Endodermal cell (in vitro differentiated cells): ENCODE data around the gene IFT27. TPM values are rescaled to one million over a fixed set of nuclear protein-coding genes. Genes with fewer than 3 reads are reported as not detected.

Experiments
- DNase-seq: peaks from one replicate; pipeline ENCODE4 v3.0.0-alpha.2; 2017
- H3K27ac ChIP-seq: 2 replicates; pipeline ENCODE4 v1.5.1; 2013; ENCODE audit warnings: mild to moderate bottlenecking, low read depth, low read length, moderate library complexity
- H3K27me3 ChIP-seq: 2 replicates; pipeline ENCODE4 v1.6.1; 2013; ENCODE audit warnings: mild to moderate bottlenecking, low read length, moderate library complexity; ENCODE audit not compliant: insufficient read depth, control insufficient read depth, poor library complexity, severe bottlenecking
- H3K36me3 ChIP-seq: 2 replicates; pipeline ENCODE4 v1.7.0; 2013; ENCODE audit warnings: mild to moderate bottlenecking, low read length, moderate library complexity; ENCODE audit not compliant: control insufficient read depth, insufficient read depth
- H3K4me1 ChIP-seq: one replicate; pipeline ENCODE4 v1.7.0; 2013; ENCODE audit warnings: low read length; ENCODE audit not compliant: control insufficient read depth, insufficient read depth
- H3K4me3 ChIP-seq: 2 replicates; pipeline ENCODE4 v1.5.1; 2013; ENCODE audit warnings: mild to moderate bottlenecking, low read length, moderate library complexity
- H3K9ac ChIP-seq: 2 replicates; pipeline ENCODE4 v1.6.1; 2013; ENCODE audit warnings: mild to moderate bottlenecking, low read length, moderate library complexity; ENCODE audit not compliant: poor library complexity, severe bottlenecking; ENCODE audit errors: extremely low read depth
- H3K9me3 ChIP-seq: 2 replicates; pipeline ENCODE4 v1.6.1; 2013; ENCODE audit warnings: mild to moderate bottlenecking, low read length, moderate library complexity; ENCODE audit not compliant: control insufficient read depth
- H3K27ac Mint-ChIP-seq: 2 replicates; pipeline ENCODE4 v1.8.0; 2020; ENCODE audit warnings: mixed read lengths
- H3K27me3 Mint-ChIP-seq: 2 replicates; pipeline ENCODE4 v1.8.0; 2021; ENCODE audit warnings: mild to moderate bottlenecking, mixed read lengths; ENCODE audit not compliant: insufficient read depth
- H3K36me3 Mint-ChIP-seq: 2 replicates; pipeline ENCODE4 v1.8.0; 2020; ENCODE audit warnings: low read depth, mixed read lengths
- H3K4me1 Mint-ChIP-seq: 2 replicates; pipeline ENCODE4 v1.8.0; 2020; ENCODE audit warnings: mixed read lengths
- H3K4me3 Mint-ChIP-seq: 2 replicates; pipeline ENCODE4 v1.8.0; 2020; ENCODE audit warnings: mild to moderate bottlenecking, moderate library complexity, mixed read lengths
- H3K9me3 Mint-ChIP-seq: 2 replicates; pipeline ENCODE4 v1.8.0; 2020; ENCODE audit warnings: mild to moderate bottlenecking, mixed read lengths
- WGBS, 2 experiments: methylation state at CpG; one replicate each; pipeline versions ENCODE4 v1.1.5 to v1.1.7; 2013; ENCODE audit warnings: missing lambda C conversion rate in 2 of 2, mixed read lengths in 1 of 2; ENCODE audit not compliant: insufficient coverage in 1 of 2, insufficient read length in 1 of 2; 5-methylcytosine and 5-hydroxymethylcytosine counted together
- total RNA-seq, 2 donors: library from RNA; stranded (reverse); fragmentation: NEBNext Ultra II Directional in 1 of 2; extraction: Animal tissue kit (Norgen Biotek cat#: 25700) in 1 of 2; gene quantifications; 2 replicates in 1 of 2; 3 replicates in 1 of 2; pipeline ENCODE4 v1.2.1, GENCODE V29; 2021
- TF ChIP-seq, protein P1 (sequence below): fragments of 200-600 bp; sonication (generic); conservative IDR thresholded peaks from 2 replicates; pipeline ENCODE4 v1.5.0; 2021; ENCODE audit warnings: antibody characterized with exemption, mild to moderate bottlenecking

Gene IFT27
- total RNA-seq, 2 donors from 2014 or later = 49.8 to 65.2 TPM

DNA sequence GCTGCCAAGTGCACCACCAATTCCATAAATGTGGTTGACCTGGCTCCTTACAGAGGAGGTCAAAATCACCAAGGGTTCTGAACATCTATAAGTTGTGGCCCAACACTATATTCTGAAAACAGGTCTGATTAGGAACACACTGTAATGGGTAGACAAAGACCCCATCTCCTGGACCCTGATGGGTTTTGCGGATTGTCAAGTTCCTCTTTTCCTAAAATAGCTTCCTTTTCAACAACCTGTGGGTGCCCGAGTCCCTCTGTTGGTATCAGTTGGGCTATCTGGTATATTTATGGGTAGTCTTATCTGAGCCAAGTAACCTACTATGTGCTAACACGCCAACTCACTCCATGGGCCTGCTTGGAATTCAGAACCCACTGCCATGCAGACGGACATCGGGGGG, 62.5 kb downstream of the IFT27 start:
- Mint-ChIP-seq H3K4me3 (no peak overlapping the region), H3K36me3 (no peaks in the 10 kb centered on the region), H3K9me3 (no peaks in the 10 kb centered on the region), H3K27ac (no peak overlapping the region), H3K27me3 (peaks cover 1% of the 10 kb centered on the region), H3K4me1 (peaks cover 3% of the 10 kb centered on the region)
- no peak overlapping the region for H3K4me3 ChIP-seq
- H3K36me3 ChIP-seq = no peaks in the 10 kb centered on the region
- H3K27ac ChIP-seq = no peak overlapping the region
- H3K4me1 ChIP-seq = no peaks in the 10 kb centered on the region
- no peak for DNase-seq
- no peaks in the 10 kb centered on the region for H3K9me3 ChIP-seq
- no peak overlapping the region for H3K9ac ChIP-seq
- TF ChIP-seq, protein P1, sequence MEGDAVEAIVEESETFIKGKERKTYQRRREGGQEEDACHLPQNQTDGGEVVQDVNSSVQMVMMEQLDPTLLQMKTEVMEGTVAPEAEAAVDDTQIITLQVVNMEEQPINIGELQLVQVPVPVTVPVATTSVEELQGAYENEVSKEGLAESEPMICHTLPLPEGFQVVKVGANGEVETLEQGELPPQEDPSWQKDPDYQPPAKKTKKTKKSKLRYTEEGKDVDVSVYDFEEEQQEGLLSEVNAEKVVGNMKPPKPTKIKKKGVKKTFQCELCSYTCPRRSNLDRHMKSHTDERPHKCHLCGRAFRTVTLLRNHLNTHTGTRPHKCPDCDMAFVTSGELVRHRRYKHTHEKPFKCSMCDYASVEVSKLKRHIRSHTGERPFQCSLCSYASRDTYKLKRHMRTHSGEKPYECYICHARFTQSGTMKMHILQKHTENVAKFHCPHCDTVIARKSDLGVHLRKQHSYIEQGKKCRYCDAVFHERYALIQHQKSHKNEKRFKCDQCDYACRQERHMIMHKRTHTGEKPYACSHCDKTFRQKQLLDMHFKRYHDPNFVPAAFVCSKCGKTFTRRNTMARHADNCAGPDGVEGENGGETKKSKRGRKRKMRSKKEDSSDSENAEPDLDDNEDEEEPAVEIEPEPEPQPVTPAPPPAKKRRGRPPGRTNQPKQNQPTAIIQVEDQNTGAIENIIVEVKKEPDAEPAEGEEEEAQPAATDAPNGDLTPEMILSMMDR = no peak
- 89 to 95% methylated on average over 4 of the region's 5 CpGs for WGBS, 2 experiments
- H3K27me3 ChIP-seq = peaks cover 9% of the 10 kb centered on the region

Other genes with a start within 250 kb of the IFT27 start
- gene EIF3D, start 247.0 kb downstream of the IFT27 start, total RNA-seq = 100 to 1,000 TPM; 157 to 196 TPM
- not detected for gene CACNG2, start 72.4 kb downstream of the IFT27 start, total RNA-seq
- gene PVALB, start 40.9 kb upstream of the IFT27 start, total RNA-seq = not detected
- not detected for gene NCF4, start 84.9 kb upstream of the IFT27 start, total RNA-seq
- not detected for gene CSF2RB, start 137.5 kb upstream of the IFT27 start, total RNA-seq
- 10 to 100 TPM; 38.2 to 48.3 TPM for gene TST, start 243.3 kb upstream of the IFT27 start, total RNA-seq
- 10 to 100 TPM; 71.7 to 74.6 TPM for gene MPST, start 243.6 kb upstream of the IFT27 start, total RNA-seq